Measurements from ENCODE around the gene N4BP3.

DNA sequence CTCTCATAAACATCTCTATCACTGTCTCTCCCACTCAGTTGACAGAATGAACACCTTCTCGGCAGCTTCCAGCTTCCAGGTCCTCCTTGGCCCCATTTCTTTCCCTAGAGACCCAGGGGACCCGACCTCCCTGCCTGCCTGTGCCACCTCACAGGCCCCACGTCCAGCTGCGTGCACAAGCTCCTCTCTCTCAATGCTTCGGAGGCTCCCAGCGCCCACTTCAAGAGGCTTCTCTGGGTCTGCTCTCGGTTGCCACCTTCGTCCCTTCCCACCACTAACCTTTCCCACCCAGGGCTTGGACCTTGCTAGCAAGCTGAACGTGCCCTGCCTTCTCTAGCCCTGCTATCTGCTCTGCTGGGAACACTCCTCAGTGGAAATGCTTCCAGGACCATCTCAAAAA is 2.8 kb upstream of the N4BP3 start:
- no peak for TF ChIP-seq EZH2phosphoT487 (conservative IDR thresholded peaks at IDR 0.05; ENCODE audit: low read length)
- TF ChIP-seq, protein P1, sequence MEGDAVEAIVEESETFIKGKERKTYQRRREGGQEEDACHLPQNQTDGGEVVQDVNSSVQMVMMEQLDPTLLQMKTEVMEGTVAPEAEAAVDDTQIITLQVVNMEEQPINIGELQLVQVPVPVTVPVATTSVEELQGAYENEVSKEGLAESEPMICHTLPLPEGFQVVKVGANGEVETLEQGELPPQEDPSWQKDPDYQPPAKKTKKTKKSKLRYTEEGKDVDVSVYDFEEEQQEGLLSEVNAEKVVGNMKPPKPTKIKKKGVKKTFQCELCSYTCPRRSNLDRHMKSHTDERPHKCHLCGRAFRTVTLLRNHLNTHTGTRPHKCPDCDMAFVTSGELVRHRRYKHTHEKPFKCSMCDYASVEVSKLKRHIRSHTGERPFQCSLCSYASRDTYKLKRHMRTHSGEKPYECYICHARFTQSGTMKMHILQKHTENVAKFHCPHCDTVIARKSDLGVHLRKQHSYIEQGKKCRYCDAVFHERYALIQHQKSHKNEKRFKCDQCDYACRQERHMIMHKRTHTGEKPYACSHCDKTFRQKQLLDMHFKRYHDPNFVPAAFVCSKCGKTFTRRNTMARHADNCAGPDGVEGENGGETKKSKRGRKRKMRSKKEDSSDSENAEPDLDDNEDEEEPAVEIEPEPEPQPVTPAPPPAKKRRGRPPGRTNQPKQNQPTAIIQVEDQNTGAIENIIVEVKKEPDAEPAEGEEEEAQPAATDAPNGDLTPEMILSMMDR (IDR thresholded peaks at IDR 0.05; ENCODE audit: insufficient read depth, low read length, poor library complexity, severe bottlenecking): no peak

All from SU-DHL-6 (cell line).